HG03442 (cell line): ENCODE measurements around the gene EIF4G3.
"Not testable (repeated sequence)": the region's sequence is repeated elsewhere in the genome, so short reads cannot be mapped to it uniquely, and the experiment has no call there.

Experiments used
- ATAC-seq: cut with Tn5 transposase; IDR thresholded peaks from one replicate; pipeline ENCODE4 v1.9.1; 2021; ENCODE audit warnings: mild to moderate bottlenecking, moderate library complexity; ENCODE audit not compliant: unreplicated experiment

EIF4G3 gene

GRCh38 chr1:21189421-21189820 is 12.7 kb upstream of the EIF4G3 start:
- ATAC-seq, result no peak

- ATAC-seq, result no peak
Measured at GRCh38 chr1:21188235-21188634, 11.5 kb upstream of the EIF4G3 start.

- ATAC-seq, result no peak
Measured at GRCh38 chr1:21185221-21185731, 8.6 kb upstream of the EIF4G3 start.

- ATAC-seq, result no peak
Measured at GRCh38 chr1:21184276-21184675, 7.6 kb upstream of the EIF4G3 start.

- no peak for ATAC-seq
Measured at GRCh38 chr1:21182181-21182731, 5.6 kb upstream of the EIF4G3 start.

GRCh38 chr1:21178271-21178670 is 1.6 kb upstream of the EIF4G3 start:
- ATAC-seq, result not testable (repeated sequence)

GRCh38 chr1:21175670-21176581 is 771 bp downstream of the EIF4G3 start:
- ATAC-seq, result peak; percentile 13

GRCh38 chr1:21175324-21175669 is 1.4 kb downstream of the EIF4G3 start:
- no peak for ATAC-seq

GRCh38 chr1:21174654-21175323 is 1.9 kb downstream of the EIF4G3 start:
- ATAC-seq, result no peak

- no peak for ATAC-seq
Measured at GRCh38 chr1:21174230-21174629, 2.5 kb downstream of the EIF4G3 start.

GRCh38 chr1:21173096-21173495 is 3.6 kb downstream of the EIF4G3 start:
- ATAC-seq, result not testable (repeated sequence)

GRCh38 chr1:21170837-21171236 is 5.9 kb downstream of the EIF4G3 start:
- ATAC-seq, result not testable (repeated sequence)

GRCh38 chr1:21168444-21168843 is 8.3 kb downstream of the EIF4G3 start:
- no peak for ATAC-seq

GRCh38 chr1:21165646-21166045 is 11.1 kb downstream of the EIF4G3 start:
- ATAC-seq, result no peak

GRCh38 chr1:21165076-21165475 is 11.6 kb downstream of the EIF4G3 start:
- ATAC-seq, result no peak

GRCh38 chr1:21164266-21164665 is 12.4 kb downstream of the EIF4G3 start:
- ATAC-seq, result no peak

GRCh38 chr1:21162740-21163464 is 13.8 kb downstream of the EIF4G3 start:
- ATAC-seq, result no peak

GRCh38 chr1:21161842-21162241 is 14.9 kb downstream of the EIF4G3 start:
- no peak for ATAC-seq

GRCh38 chr1:21160263-21160796 is 16.4 kb downstream of the EIF4G3 start:
- no peak for ATAC-seq

GRCh38 chr1:21157868-21158267 is 18.8 kb downstream of the EIF4G3 start:
- no peak for ATAC-seq

GRCh38 chr1:21157054-21157453 is 19.6 kb downstream of the EIF4G3 start:
- ATAC-seq, result no peak
